Liver (tissue), 3 donors: ENCODE measurements around the gene HUNK.

ENCODE experiments used
- EGR1 ChIP-seq, 2 donors: IDR thresholded peaks; 2 replicates each; pipeline ENCODE4 v1.6.1; 2016 to 2018; ENCODE audit warnings: antibody characterized with exemption in 2 of 2, low read depth in 2 of 2
- FOXA1 ChIP-seq: IDR thresholded peaks from 2 replicates; pipeline ENCODE4 v1.6.1; 2016; ENCODE audit warnings: antibody characterized with exemption
- FOXA2 ChIP-seq: IDR thresholded peaks from 2 replicates; pipeline ENCODE4 v1.6.1; 2016; ENCODE audit warnings: antibody characterized with exemption
- GABPA ChIP-seq, 2 donors: IDR thresholded peaks in 1 of 2; conservative IDR thresholded peaks in 1 of 2; 2 replicates each; pipeline ENCODE4 v1.6.1; 2016; ENCODE audit warnings: antibody characterized with exemption in 2 of 2, mild to moderate bottlenecking in 1 of 2, moderate library complexity in 1 of 2
- NR2F2 ChIP-seq: IDR thresholded peaks from 2 replicates; pipeline ENCODE4 v1.6.1; 2016; ENCODE audit warnings: antibody characterized with exemption
- RAD21 ChIP-seq, 2 donors: IDR thresholded peaks; 2 replicates each; pipeline ENCODE4 v1.6.1; 2016; ENCODE audit warnings: antibody characterized with exemption in 2 of 2, mild to moderate bottlenecking in 2 of 2
- RXRA ChIP-seq, 2 donors: IDR thresholded peaks; 2 replicates each; pipeline ENCODE4 v1.6.1; 2017 to 2018; ENCODE audit warnings: antibody characterized with exemption in 2 of 2, mild to moderate bottlenecking in 1 of 2
- SP1 ChIP-seq: IDR thresholded peaks from 2 replicates; pipeline ENCODE4 v1.6.1; 2018; ENCODE audit warnings: antibody characterized with exemption, mild to moderate bottlenecking
- TAF1 ChIP-seq: conservative IDR thresholded peaks from 2 replicates; pipeline ENCODE4 v1.6.1; 2016; ENCODE audit warnings: antibody characterized with exemption, mild to moderate bottlenecking
- YY1 ChIP-seq: IDR thresholded peaks from 2 replicates; pipeline ENCODE4 v1.6.1; 2016; ENCODE audit warnings: antibody characterized with exemption, mild to moderate bottlenecking
- TF ChIP-seq, protein P1 (sequence below): fragments of 150-350 bp; IDR thresholded peaks from 2 replicates; pipeline ENCODE4 v1.5.1; 2017; ENCODE audit warnings: improper control_type of control experiment, low read depth, low read length; ENCODE audit not compliant: missing input control
- TF ChIP-seq, protein P2 (sequence below): IDR thresholded peaks from 2 replicates; pipeline ENCODE4 v1.6.1; 2016; ENCODE audit warnings: antibody characterized with exemption
- TF ChIP-seq, protein P3 (sequence below): IDR thresholded peaks from 2 replicates; pipeline ENCODE4 v1.6.1; 2016; ENCODE audit warnings: antibody characterized with exemption
- TF ChIP-seq, protein P4 (sequence below): IDR thresholded peaks from 2 replicates; pipeline ENCODE4 v1.6.1; 2016; ENCODE audit warnings: antibody characterized with exemption, mild to moderate bottlenecking
- donor health status: healthy.
- donor health status: healthy.

DNA sequence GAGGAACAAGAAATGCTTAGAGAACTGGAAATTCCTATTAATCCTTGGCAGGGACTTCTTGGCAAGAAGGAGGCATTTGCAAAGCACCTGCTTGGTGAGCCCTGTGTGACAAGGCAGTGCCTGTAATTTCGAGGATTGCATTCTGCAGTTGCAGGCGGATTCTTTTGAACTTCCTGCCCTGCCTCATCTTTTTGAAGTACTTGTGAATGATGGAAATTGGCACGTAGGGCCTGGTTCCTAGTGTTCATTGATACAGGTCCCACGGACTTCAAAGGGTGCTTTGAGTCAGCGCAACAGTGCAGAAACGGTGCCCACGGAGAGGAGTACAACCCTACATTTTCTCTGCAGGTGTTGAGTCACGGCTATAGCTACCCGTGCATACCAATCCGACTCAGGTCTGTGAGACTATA is 6.4 kb downstream of the HUNK start:
- TF ChIP-seq, protein P1, sequence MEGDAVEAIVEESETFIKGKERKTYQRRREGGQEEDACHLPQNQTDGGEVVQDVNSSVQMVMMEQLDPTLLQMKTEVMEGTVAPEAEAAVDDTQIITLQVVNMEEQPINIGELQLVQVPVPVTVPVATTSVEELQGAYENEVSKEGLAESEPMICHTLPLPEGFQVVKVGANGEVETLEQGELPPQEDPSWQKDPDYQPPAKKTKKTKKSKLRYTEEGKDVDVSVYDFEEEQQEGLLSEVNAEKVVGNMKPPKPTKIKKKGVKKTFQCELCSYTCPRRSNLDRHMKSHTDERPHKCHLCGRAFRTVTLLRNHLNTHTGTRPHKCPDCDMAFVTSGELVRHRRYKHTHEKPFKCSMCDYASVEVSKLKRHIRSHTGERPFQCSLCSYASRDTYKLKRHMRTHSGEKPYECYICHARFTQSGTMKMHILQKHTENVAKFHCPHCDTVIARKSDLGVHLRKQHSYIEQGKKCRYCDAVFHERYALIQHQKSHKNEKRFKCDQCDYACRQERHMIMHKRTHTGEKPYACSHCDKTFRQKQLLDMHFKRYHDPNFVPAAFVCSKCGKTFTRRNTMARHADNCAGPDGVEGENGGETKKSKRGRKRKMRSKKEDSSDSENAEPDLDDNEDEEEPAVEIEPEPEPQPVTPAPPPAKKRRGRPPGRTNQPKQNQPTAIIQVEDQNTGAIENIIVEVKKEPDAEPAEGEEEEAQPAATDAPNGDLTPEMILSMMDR, result no peak
- TF ChIP-seq, protein P2, sequence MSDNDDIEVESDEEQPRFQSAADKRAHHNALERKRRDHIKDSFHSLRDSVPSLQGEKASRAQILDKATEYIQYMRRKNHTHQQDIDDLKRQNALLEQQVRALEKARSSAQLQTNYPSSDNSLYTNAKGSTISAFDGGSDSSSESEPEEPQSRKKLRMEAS, result no peak
- TF ChIP-seq, protein P3, sequence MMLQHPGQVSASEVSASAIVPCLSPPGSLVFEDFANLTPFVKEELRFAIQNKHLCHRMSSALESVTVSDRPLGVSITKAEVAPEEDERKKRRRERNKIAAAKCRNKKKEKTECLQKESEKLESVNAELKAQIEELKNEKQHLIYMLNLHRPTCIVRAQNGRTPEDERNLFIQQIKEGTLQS, result no peak
- TF ChIP-seq GABPA (IDR thresholded peaks at IDR 0.05 in 1 of 2, conservative IDR thresholded peaks at IDR 0.05 in 1 of 2) (no peak), TAF1 (no peak), NR2F2 (no peak), SP1 (no peak), RXRA (IDR thresholded peaks at IDR 0.05) (no peak), RAD21 (IDR thresholded peaks at IDR 0.05) (no peak), FOXA1 (no peak), YY1 (no peak), FOXA2 (no peak), EGR1 (IDR thresholded peaks at IDR 0.05; ENCODE audit: low read depth in 2 of 2) (no peak)
- TF ChIP-seq, protein P4, sequence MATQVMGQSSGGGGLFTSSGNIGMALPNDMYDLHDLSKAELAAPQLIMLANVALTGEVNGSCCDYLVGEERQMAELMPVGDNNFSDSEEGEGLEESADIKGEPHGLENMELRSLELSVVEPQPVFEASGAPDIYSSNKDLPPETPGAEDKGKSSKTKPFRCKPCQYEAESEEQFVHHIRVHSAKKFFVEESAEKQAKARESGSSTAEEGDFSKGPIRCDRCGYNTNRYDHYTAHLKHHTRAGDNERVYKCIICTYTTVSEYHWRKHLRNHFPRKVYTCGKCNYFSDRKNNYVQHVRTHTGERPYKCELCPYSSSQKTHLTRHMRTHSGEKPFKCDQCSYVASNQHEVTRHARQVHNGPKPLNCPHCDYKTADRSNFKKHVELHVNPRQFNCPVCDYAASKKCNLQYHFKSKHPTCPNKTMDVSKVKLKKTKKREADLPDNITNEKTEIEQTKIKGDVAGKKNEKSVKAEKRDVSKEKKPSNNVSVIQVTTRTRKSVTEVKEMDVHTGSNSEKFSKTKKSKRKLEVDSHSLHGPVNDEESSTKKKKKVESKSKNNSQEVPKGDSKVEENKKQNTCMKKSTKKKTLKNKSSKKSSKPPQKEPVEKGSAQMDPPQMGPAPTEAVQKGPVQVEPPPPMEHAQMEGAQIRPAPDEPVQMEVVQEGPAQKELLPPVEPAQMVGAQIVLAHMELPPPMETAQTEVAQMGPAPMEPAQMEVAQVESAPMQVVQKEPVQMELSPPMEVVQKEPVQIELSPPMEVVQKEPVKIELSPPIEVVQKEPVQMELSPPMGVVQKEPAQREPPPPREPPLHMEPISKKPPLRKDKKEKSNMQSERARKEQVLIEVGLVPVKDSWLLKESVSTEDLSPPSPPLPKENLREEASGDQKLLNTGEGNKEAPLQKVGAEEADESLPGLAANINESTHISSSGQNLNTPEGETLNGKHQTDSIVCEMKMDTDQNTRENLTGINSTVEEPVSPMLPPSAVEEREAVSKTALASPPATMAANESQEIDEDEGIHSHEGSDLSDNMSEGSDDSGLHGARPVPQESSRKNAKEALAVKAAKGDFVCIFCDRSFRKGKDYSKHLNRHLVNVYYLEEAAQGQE, result no peak
